GM12878 (cell line): ENCODE results near the gene ARAP2. TPM values are rescaled to one million over a fixed set of nuclear protein-coding genes. Genes with fewer than 3 reads are reported as not detected.
A peak's percentile ranks its signal among the peaks of the same experiment; 100 is the strongest.

Experiments
- ATAC-seq: fragments of 200-7000 bp; cut with Tn5 transposase; 3 replicates; pipeline ENCODE4 v1.9.1; 2020; ENCODE audit warnings: mild to moderate bottlenecking, moderate library complexity
- BruUV-seq: library from RNA; stranded (reverse); fragments of 400-500 nt; replicated peaks from 2 replicates; lab custom pipeline; 2021; lab: Mats Ljungman, UMichigan
- CTCF ChIA-PET: fragments of 300-600 bp; sonication (Branson Sonifier 250); formaldehyde crosslinking; extraction: SDS; loops from one replicate; lab custom pipeline; 2021; ENCODE audit warnings: inconsistent platforms; lab: Yijun Ruan, JAX
- POLR2A ChIA-PET: fragments of 350-600 bp; formaldehyde crosslinking; extraction: SDS; loops from one replicate; lab custom pipeline; 2021; ENCODE audit warnings: inconsistent platforms; lab: Charles Lee
- RAD21 ChIA-PET: fragments of 300-600 bp; sonication (Branson Sonifier 250); formaldehyde crosslinking; loops from one replicate; lab custom pipeline; 2023; ENCODE audit warnings: antibody characterized with exemption; ENCODE audit not compliant: unreplicated experiment; lab: Charles Lee
- SMC1A ChIA-PET: fragments of 300-600 bp; sonication (Branson Sonifier 250); formaldehyde crosslinking; loops from one replicate; lab custom pipeline; 2023; ENCODE audit not compliant: unreplicated experiment, uncharacterized antibody; lab: Charles Lee
- DNase-seq: peaks from one replicate; pipeline ENCODE4 v3.0.0-alpha.2; 2011; ENCODE audit warnings: low read depth, low spot score
- FAIRE-seq: peaks from 3 replicates; lab custom pipeline; 2011; peaks lifted over from hg19 to GRCh38; lab: Jason Lieb, UNC
- H2AFZ ChIP-seq: 2 replicates; pipeline ENCODE4 v1.6.0; 2011; ENCODE audit warnings: low read depth, low read length, control low read depth; ENCODE audit not compliant: control insufficient read depth
- H3K27ac ChIP-seq: 2 replicates; pipeline ENCODE4 v1.5.1; 2011; ENCODE audit warnings: control low read depth; ENCODE audit not compliant: control insufficient read depth, insufficient read depth
- H3K27me3 ChIP-seq, 2 experiments: replicated peaks in 1 of 2; 2 replicates each; pipeline versions ENCODE4 v1.6.0 to v1.6.1; 2011; ENCODE audit warnings: low read length in 1 of 2; ENCODE audit not compliant: control insufficient read depth in 2 of 2, insufficient read depth in 2 of 2
- H3K36me3 ChIP-seq, 2 experiments: 2 replicates each; pipeline ENCODE4 v1.5.1; 2011; ENCODE audit warnings: low read length in 1 of 2; ENCODE audit not compliant: control insufficient read depth in 2 of 2, insufficient read depth in 2 of 2
- H3K4me1 ChIP-seq: 2 replicates; pipeline ENCODE4 v1.6.1; 2011; ENCODE audit warnings: mild to moderate bottlenecking, low read length, moderate library complexity, mixed read lengths; ENCODE audit not compliant: control insufficient read depth, insufficient read depth
- H3K4me2 ChIP-seq: 2 replicates; pipeline ENCODE4 v1.6.0; 2011; ENCODE audit warnings: control low read depth; ENCODE audit not compliant: control insufficient read depth, insufficient read depth
- H3K4me3 ChIP-seq: fragments of 200-600 bp; sonication (generic); 2 replicates; pipeline ENCODE4 v1.5.1; 2016
- H3K79me2 ChIP-seq: 2 replicates; pipeline ENCODE4 v1.6.0; 2011; ENCODE audit warnings: low read length; ENCODE audit not compliant: control insufficient read depth, insufficient read depth
- H3K9ac ChIP-seq: 2 replicates; pipeline ENCODE4 v1.8.0; 2011; ENCODE audit warnings: low read length, control low read depth, mixed read lengths; ENCODE audit not compliant: control insufficient read depth, insufficient read depth
- H3K9me3 ChIP-seq: replicated peaks from 3 replicates; pipeline ENCODE4 v1.5.1; 2011; ENCODE audit warnings: mild to moderate bottlenecking, low read length; ENCODE audit not compliant: control insufficient read depth, insufficient read depth
- H4K20me1 ChIP-seq: 2 replicates; pipeline ENCODE4 v1.6.0; 2011; ENCODE audit not compliant: control insufficient read depth, insufficient read depth
- ATF2 ChIP-seq: IDR thresholded peaks from 2 replicates; pipeline ENCODE4 v1.6.1; 2012; ENCODE audit warnings: low read length, inconsistent platforms
- ATF7 ChIP-seq: fragments of 450-650 bp; IDR thresholded peaks from 2 replicates; pipeline ENCODE4 v1.6.1; 2016; ENCODE audit warnings: low read depth, mild to moderate bottlenecking
- EP300 ChIP-seq, 2 experiments: fragments of 150-350 bp in 1 of 2; IDR thresholded peaks; 2 replicates each; pipeline ENCODE4 v1.6.1; 2011 to 2012; ENCODE audit warnings: low read depth in 2 of 2, low read length in 2 of 2, borderline replicate concordance in 1 of 2, improper control_type of control experiment in 1 of 2, inconsistent platforms in 1 of 2; ENCODE audit not compliant: control insufficient read depth in 1 of 2
- HDGF ChIP-seq: fragments of 450-650 bp; IDR thresholded peaks from 2 replicates; pipeline ENCODE4 v1.6.1; 2016; ENCODE audit warnings: antibody characterized with exemption
- IKZF2 ChIP-seq, 2 experiments: fragments of 450-650 bp; IDR thresholded peaks; 2 replicates each; pipeline ENCODE4 v1.6.1; 2017; ENCODE audit warnings: mild to moderate bottlenecking in 2 of 2, moderate library complexity in 2 of 2
- MTA2 ChIP-seq: fragments of 450-650 bp; IDR thresholded peaks from 2 replicates; pipeline ENCODE4 v1.6.1; 2016; ENCODE audit warnings: low read depth, mild to moderate bottlenecking, moderate library complexity
- NFIC ChIP-seq: IDR thresholded peaks from 2 replicates; pipeline ENCODE4 v1.6.1; 2012; ENCODE audit warnings: low read depth, mild to moderate bottlenecking, inconsistent platforms, low read length, moderate library complexity
- RELB ChIP-seq: fragments of 450-650 bp; IDR thresholded peaks from 2 replicates; pipeline ENCODE4 v1.6.1; 2017; ENCODE audit warnings: low read depth, mild to moderate bottlenecking, moderate library complexity
- RUNX3 ChIP-seq: IDR thresholded peaks from 2 replicates; pipeline ENCODE4 v1.6.1; 2012; ENCODE audit warnings: low read length, inconsistent platforms
- TARDBP ChIP-seq: IDR thresholded peaks from 2 replicates; pipeline ENCODE4 v1.6.1; 2016; ENCODE audit warnings: borderline replicate concordance
- ZNF687 ChIP-seq: fragments of 450-650 bp; IDR thresholded peaks from 2 replicates; pipeline ENCODE4 v1.6.1; 2017; ENCODE audit warnings: mild to moderate bottlenecking, moderate library complexity
- WGBS: methylation state at CpG from one replicate; pipeline ENCODE4 v1.1.6; 2016; ENCODE audit warnings: low lambda C conversion rate; ENCODE audit not compliant: insufficient replicate concordance, insufficient coverage; ENCODE audit errors: missing lambda C conversion rate; 5-methylcytosine and 5-hydroxymethylcytosine counted together
- in situ Hi-C: fragments of 300-500 bp; cut with MboI; formaldehyde crosslinking; loops from 9 replicates; pipeline ENCODE4 v1.14.3; 2018; ENCODE audit warnings: mixed read lengths
- intact Hi-C: fragments of 100-400 bp; cut with micrococcal nuclease; formaldehyde crosslinking; loops from one replicate; pipeline ENCODE4 v1.14.2; 2022; ENCODE audit not compliant: unreplicated experiment
- polyA plus RNA-seq, 11 experiments: library from polyadenylated mRNA; depleted of rRNA in 4 of 11; unstranded in 6 of 11; stranded (reverse) in 5 of 11; fragments of >200 nt; fragmentation: Nextera tagmentation in 4 of 11; fragmentation: Illumina TruSeq in 1 of 11; extraction: Ambion mirVana in 4 of 11; extraction: Trizol in 1 of 11; gene quantifications; 1 replicate in 1 of 11; 2 replicates in 10 of 11; pipeline versions ENCODE4 v1.2.1 to v1.2.3, GENCODE V29; 2011 to 2016; ENCODE audit warnings: inconsistent platforms in 2 of 11, missing spikeins in 2 of 11, low read depth in 1 of 11
- total RNA-seq, 4 experiments: library from RNA; depleted of rRNA in 3 of 4; stranded (reverse); fragments of >200 nt in 3 of 4; fragmentation: Illumina TruSeq in 1 of 4; extraction: Trizol in 1 of 4; gene quantifications; 2 replicates each; pipeline versions ENCODE4 v1.2.1 to v1.2.3, GENCODE V29; 2013 to 2021

Gene ARAP2
- total and polyA plus RNA-seq, 10 of the 15 experiments (the other 5 are each of a cell fraction or from before 2014, with no cell fraction given): 5.4 to 36.1 (median 12.2) TPM

DNA sequence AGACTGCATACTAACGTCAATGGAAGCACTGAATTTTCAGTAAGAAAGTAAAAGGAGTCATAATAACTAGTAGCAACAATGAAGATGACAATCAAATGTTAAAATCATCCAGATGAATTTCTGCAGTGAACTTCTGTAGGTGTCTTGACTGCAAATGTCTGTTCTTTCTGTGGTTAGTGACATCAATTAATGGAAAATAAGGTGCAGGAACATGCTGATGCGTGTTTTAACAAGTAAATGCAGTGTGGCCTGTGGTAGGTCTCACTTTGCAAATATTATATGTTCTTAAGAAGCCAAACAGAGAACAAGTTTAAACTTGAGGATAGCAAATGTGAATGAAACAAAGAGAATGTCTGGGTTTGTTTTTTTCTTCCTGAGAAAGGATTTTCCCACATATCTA lies 34.5 kb upstream of the ARAP2 start:
- no peaks in the 10 kb centered on the region for H3K36me3 ChIP-seq
- H3K9ac ChIP-seq: no peak overlapping the region
- ChIA-PET CTCF (no interaction called here), RAD21 (no interaction called here), SMC1A (no interaction called here), POLR2A (no interaction called here)
- H3K4me3 ChIP-seq: no peak overlapping the region
- in situ Hi-C loops (no loop called here), intact Hi-C loops (no loop called here)
- DNase-seq: no peak
- H4K20me1 ChIP-seq: no peaks in the 10 kb centered on the region
- H3K4me1 ChIP-seq: peaks cover 5% of the 10 kb centered on the region
- peak; percentile 56 for FAIRE-seq
- no peaks in the 10 kb centered on the region for H3K9me3 ChIP-seq
- no peak overlapping the region; the same call in 1 of the 2 replicates for H2AFZ ChIP-seq
- BruUV-seq: no TSS peak
- 63% methylated on average over 2 of the region's 2 CpGs for WGBS
- ATAC-seq: peak; percentile 44
- H3K27ac ChIP-seq: no peak overlapping the region
- no peak overlapping the region for H3K4me2 ChIP-seq
- no peaks in the 10 kb centered on the region for H3K27me3 ChIP-seq
- H3K79me2 ChIP-seq: no peaks in the 10 kb centered on the region
- TF ChIP-seq HDGF: no peak
- TF ChIP-seq MTA2: peak; percentile 19; the same call in 1 of the 2 replicates
- peak; percentile 50; the same call in 1 of the 2 replicates for TF ChIP-seq NFIC
- peak; percentile 30 to 41; a peak in 2 of 4 replicates for TF ChIP-seq IKZF2 (IDR thresholded peaks at IDR 0.05)
- no peak for TF ChIP-seq TARDBP
- TF ChIP-seq RUNX3: peak; percentile 84
- TF ChIP-seq ZNF687: no peak
- TF ChIP-seq ATF2: 0 out of 2 replicates have a peak, but pooled peaks have one; percentile 27
- TF ChIP-seq RELB: no peak
- TF ChIP-seq ATF7: 0 out of 2 replicates have a peak, but pooled peaks have one; percentile 23
- peak in 1 of 2 experiments; percentile 32; a peak in 1 of 4 replicates for TF ChIP-seq EP300 (IDR thresholded peaks at IDR 0.05; ENCODE audit: borderline replicate concordance in 1 of 2, control insufficient read depth in 1 of 2, low read depth in 2 of 2, low read length in 2 of 2)
